Posterior cingulate gyrus (tissue), 11 donors: Measurements from ENCODE around the gene MEGF6.

Experiments used
- DNase-seq, 10 donors: peaks; one replicate each; pipeline versions ENCODE4 v3.0.0 to v3.0.0-alpha.2; 2020 to 2021; ENCODE audit warnings: mixed read lengths in 3 of 10
- intact Hi-C: fragments of 100-400 bp; cut with DNase I; formaldehyde crosslinking; loops from one replicate; pipeline ENCODE4 v1.15.1; 2023

Gene MEGF6

GRCh38 chr1:3514404-3514803 lies 96.9 kb downstream of the MEGF6 start:
- DNase-seq = no peak
- intact Hi-C loops = no loop called here

DNA sequence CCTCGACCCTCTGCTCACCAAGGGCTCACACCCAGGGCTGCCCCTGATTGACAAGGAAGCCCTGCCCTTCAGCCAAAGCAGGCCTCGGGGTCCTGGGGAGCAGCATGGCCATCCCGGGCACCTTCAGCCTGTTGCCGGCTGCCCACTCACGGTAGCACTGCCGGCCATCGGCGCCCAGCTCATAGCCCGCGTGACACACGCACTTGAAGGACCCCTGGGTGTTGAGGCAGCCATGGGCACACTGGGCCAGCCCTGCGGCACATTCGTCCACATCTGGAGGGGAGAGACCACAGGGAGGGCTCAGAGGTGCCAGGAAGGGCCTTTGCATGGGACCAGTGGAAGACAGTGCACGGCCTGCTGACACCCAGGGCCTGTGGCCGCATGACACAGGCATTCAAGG lies 99.5 kb downstream of the MEGF6 start:
- no peak for DNase-seq
- intact Hi-C loops = no loop called here

DNA sequence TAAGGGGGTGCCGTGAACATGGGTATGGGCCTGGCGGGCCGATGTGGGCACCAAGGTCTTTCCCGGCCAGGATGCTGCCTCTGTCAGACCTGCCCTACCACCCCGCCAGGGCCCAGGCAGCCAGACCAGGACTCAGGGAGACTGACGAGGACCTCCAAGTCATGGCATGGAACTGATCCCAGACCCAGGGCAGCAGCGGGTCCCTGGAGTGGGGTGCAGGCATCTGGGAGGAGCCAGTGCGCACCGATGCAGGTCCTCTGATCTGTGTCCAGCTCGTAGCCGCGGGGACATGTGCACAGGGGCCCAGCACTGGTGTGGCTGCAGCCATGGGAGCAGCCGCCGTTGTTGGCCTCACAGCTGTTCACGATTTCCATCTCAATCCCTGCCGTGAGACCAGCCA lies 100.0 kb downstream of the MEGF6 start:
- intact Hi-C loops = no loop called here
- DNase-seq = no peak

GRCh38 chr1:3510956-3511250 lies 100.4 kb downstream of the MEGF6 start:
- intact Hi-C loops = no loop called here
- no peak for DNase-seq

DNA sequence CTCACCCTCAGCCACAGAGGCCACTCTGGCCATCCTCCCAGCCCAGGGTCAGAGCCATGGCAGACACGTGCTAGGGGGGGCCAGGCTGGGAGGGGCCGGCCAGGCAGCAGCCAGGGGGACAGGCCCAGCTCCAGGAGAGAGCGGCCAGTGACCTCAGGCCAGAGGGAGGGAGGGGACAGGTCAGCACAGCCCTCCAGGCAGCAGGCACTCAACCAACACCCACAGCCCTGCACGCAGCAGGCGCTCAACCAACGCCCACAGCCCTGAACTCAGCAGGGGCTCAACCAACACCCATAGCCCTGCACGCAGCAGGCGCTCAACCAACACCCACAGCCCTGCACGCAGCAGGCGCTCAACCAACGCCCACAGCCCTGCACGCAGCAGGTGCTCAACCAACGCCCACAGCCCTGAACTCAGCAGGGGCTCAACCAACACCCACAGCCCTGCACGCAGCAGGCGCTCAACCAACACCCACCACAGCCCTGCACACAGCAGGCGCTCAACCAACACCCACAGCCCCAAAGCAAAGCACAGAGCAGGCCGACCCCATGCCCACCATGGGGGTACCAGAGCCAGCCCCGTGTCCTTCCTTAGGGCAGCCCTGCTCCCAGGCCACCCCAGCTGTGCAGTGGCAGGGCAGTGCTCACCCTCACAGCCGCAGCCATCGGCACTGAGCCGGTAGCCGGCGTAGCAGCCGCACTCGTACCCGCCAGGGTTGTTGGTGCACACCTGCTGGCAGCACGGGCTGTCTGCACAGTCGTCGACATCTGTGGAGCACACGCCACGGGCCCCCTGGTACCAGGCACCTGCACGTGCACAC lies 101.0 kb downstream of the MEGF6 start:
- DNase-seq = no peak
- intact Hi-C loops = no loop called here

DNA sequence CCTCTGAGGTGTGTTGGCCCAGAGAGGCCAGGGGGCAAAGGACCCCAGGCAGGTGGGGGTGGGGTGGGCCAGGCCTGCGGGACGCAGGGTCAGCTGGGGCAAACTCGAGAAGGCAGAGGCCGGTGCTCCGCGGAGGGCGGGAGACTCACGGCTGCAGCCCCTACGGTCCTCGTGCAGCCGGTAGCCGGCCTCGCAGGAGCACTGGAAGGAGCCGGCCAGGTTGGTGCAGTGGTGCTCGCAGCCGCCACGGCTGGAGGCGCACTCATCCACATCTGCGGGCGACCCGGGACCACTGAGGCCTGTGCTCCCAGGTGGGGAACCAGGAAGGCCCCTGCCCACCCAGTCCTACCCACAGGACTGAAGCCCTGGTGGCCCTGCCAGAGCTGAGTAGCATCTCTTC lies 101.6 kb downstream of the MEGF6 start:
- no peak for DNase-seq
- intact Hi-C loops = no loop called here

DNA sequence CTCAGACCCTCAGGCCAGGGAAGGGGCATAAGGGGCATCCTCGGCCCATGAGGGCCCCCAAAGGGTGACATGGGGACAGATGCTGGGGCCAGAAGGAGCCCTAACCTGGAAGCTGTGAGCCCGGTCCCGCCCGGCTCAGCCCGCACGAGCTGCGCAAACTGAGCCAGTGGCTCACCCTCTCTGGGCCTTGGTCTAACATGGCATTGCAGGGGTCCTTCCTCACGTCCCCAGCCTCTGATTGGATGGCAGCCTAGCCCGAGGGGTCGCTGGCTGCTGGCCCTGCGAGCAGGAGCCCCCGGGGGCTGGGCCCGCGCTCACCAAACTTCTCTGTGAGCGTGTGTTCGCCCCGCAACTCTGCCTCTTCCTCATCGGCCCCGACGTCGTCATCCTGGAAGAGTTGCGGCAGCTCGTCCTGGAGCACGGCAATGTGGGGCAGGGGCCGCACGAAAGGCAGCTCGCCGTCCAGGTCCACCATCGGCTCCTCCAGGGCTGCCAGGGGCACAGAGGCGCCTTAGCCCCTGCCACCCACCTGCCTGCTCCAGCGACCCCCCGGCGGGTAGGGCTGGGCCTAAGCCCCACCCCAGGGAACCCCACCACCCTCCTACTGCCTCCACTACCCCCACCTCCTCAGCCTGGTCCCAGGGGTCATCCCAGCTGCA lies 102.4 kb downstream of the MEGF6 start:
- intact Hi-C loops = no loop called here
- DNase-seq = no peak

- DNase-seq = no peak
- intact Hi-C loops = no loop called here
Observed at GRCh38 chr1:3507636-3508275, 103.6 kb downstream of the MEGF6 start.

DNA sequence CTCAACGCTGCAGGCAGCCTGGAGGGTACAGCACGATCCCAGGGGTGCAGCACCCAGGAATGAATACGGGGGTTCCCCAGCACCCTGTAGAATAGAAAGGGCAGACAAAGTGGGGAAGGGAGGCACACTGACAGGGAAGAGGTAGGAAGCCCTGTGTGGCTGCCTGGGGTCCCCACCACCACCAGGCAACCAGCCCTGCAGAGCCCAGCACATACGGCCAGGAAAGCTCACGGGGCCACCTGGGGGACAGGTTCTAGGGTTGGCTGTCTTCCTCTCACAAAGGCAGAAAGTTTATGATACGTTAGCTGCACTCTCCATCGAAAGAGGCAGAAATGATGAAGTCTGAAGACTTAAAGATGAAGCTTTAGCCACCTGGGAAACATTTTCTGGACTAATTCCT lies 104.4 kb downstream of the MEGF6 start:
- intact Hi-C loops = no loop called here
- no peak for DNase-seq

- no peak for DNase-seq
- intact Hi-C loops = no loop called here
Observed at GRCh38 chr1:3506041-3506440, 105.3 kb downstream of the MEGF6 start.

DNA sequence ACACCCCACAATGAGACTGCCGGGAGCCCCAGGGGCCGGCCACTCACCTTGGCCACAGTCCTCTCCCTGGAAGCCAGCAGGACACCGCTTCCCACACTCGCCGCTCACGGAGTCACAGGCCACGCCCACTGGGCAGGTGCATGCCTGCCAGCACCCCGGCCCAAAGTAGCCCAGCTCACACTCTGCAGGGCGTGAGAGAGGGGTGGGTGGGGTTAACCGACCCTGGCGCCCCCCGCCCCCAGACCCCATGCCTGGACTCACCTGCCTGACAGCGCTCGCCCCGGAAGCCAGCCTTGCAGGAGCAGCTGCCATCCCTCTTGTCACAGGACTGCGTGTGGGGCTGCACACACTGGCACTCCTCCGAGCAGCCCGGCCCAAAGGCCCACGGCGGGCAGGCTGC lies 106.1 kb downstream of the MEGF6 start:
- intact Hi-C loops = no loop called here

DNA sequence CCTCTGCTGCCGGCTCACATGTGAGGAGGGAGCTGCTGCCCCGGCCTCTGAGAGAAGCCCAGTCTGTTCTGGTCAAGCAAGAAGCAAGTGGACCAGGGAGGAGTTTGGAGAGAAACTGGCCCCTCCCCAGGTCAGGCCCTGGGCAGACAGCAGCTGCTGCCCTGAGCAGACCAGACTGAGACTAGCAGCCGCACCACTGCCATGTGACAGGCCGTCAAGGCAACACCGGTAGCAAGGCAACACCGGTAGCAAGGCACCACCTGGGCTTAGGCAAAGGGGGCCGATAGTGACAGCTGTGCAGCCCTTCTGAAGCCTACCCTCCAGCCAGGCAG lies 106.5 kb downstream of the MEGF6 start:
- DNase-seq = no peak
- intact Hi-C loops = no loop called here

More for the DNA sequence above, 106.1 kb downstream of the MEGF6 start:
- DNase-seq = no peak

GRCh38 chr1:3504151-3504821 lies 107.0 kb downstream of the MEGF6 start:
- DNase-seq = peak in 6 of 10 donors; percentile 9 to 59 (median 42)
- intact Hi-C loops = no loop called here

- intact Hi-C loops = no loop called here
- no peak for DNase-seq
Observed at GRCh38 chr1:3503525-3503886, 107.8 kb downstream of the MEGF6 start.

GRCh38 chr1:3502641-3503524 lies 108.4 kb downstream of the MEGF6 start:
- intact Hi-C loops = no loop called here
- DNase-seq = no peak

DNA sequence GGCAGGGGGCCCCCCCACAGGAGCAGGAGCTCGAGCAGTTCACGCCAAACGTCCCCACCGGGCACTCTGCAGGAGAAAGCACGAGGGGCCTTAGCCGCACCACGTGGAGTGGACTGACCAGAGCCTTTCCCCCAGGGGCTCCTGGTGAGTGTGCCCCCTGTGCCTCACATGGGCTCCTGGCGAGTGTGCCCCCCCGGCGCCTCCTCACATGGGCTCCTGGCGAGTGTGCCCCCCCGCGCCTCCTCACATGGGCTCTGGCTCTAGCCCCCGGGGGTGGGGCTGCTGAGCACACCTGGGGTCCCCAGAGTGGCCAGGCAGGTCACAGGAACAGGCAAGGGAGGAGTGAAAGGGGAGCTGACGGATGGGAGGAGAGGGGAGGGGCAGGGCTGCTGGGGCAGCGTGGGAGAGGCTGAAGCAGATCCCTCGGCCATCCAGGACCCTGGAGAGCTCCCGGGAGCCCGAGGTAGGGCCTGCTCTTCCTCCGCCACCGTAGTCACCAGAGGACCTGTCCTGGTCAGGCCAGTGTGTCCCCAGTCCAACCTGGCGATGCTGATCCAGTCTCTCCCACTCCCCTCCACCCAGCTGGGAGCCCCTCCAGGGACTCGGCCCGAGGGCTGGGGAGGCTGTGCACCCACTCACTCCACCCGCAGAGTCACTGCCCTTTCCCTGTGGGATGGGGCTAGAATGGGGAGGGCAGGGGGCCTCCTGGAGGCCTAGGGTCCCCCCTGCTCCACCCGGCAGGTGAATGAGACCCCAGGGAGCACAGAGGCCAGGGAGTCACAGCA lies 109.3 kb downstream of the MEGF6 start:
- peak in 6 of 10 donors; percentile 34 to 94 (median 74) for DNase-seq
- intact Hi-C loops = no loop called here

DNA sequence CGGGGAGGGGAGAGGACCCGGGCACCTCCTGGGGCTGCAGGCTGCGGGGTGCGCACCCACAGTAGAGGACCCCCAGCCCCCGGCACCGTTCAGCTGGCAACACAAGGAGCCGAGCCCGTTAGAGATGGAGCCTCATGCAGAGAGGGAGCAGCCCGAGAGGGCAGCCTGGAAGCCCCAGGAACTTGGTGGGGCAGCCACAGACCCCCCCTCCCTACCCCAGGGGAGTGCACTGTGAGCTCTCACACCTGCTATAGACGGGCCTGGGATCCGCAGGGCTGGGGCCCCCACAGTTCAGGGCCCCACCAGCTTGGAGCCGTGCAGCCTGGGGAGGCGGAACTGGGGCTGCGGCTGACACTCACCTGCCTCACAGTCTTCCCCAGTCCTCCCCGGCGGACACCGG lies 109.9 kb downstream of the MEGF6 start:
- intact Hi-C loops = no loop called here
- DNase-seq = no peak

DNA sequence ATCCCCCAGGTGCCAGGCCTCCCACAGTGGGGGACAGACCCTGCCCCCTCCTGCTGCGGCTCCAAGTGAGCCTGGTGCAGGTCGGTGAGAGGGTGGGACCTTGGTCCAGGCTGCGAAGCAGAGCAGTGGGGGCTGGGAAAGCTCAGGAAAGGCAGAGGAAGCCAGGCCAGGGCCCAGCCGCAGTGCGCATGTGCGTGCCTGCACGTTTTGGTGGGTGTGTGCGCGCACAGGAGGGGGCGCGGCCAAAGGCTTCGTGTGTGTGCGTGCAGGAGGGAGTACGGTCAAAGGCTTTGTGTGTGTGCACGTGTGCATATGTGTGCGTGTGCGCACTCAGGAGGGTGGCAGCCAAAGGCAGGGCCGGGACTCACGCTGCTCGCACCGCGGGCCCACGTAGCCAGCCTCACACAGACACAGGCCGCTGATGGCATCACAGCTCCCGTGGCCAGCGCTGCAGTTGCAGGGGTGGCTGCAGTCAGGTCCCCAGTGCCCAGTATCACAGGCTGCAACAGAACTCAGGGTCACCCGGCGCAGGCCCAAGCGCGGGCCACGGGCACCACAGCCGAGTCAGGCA lies 111.0 kb downstream of the MEGF6 start:
- intact Hi-C loops = no loop called here
- no peak for DNase-seq

DNA sequence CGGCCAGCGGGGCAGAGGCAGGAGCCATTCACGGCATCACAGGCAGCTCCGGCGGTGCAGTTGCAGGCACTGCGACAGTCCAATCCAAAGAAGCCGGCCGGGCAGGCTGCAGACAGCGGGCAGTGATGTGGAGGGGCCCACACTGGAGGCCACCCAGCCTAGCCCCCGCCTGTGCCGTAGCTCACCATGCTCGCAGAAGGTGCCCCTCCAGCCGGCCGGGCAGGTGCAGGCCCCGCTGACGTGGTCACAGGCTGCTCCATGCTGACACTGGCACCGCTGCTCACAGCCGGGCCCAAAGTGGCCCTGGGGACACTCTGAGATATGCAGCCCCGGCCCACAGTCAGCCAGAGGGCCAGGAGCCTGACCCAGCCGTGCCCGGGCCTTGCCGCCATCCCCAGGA lies 111.7 kb downstream of the MEGF6 start:
- intact Hi-C loops = no loop called here

GRCh38 chr1:3498986-3499385 lies 112.3 kb downstream of the MEGF6 start:
- DNase-seq = no peak
- intact Hi-C loops = no loop called here

More for the DNA sequence above, 111.7 kb downstream of the MEGF6 start:
- DNase-seq = no peak
